Urothelium cell line (cell line): Measurements from ENCODE around the gene KRT81.
A peak's percentile ranks its signal among the peaks of the same experiment; 100 is the strongest.

Source experiments
- DNase-seq: peaks from one replicate; pipeline ENCODE4 v3.0.0; 2011; ENCODE audit warnings: low spot score, mixed read lengths
- FAIRE-seq: peaks from 2 replicates; lab custom pipeline; 2011; peaks lifted over from hg19 to GRCh38; lab: Jason Lieb, UNC

Gene KRT81

DNA sequence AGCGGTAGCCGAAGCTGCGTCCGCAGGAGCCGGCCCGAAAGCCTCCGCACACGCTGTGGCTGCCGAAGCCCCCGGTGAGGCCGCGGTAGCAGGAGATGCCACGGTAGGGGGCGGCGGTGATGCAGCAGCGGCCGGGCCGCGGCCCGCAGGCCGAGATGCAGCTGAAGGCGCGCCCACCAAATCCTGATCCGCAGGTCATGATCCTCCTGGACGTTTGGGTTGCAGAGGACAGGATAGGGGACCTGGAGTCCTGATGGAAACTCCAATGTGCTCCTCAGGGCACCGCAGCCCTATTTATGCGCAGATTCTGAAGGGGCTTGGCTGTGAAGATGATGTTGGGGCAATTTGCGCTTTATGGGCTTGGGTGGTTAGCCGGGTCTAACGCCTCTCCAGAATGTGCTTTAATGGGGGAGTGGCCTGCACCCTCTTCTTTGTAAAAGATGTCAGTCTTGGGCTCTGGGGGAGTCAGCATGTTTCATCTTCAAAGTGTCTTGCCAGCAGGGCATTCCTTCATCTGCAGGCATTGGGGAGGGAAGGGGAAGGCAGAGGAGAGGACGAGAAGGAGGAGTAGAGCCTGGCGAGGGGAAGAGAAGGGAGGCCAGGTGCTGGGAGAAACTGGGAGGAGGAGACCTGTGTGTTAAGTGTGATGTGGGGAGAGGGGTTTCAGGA, at the start of gene KRT81:
TSS of gene KRT81 (minus strand) at position 268 of the 669 bp plus-strand sequence. CDS start at position 199, 69 bp downstream.
- DNase-seq: no peak
- FAIRE-seq: no peak

DNA sequence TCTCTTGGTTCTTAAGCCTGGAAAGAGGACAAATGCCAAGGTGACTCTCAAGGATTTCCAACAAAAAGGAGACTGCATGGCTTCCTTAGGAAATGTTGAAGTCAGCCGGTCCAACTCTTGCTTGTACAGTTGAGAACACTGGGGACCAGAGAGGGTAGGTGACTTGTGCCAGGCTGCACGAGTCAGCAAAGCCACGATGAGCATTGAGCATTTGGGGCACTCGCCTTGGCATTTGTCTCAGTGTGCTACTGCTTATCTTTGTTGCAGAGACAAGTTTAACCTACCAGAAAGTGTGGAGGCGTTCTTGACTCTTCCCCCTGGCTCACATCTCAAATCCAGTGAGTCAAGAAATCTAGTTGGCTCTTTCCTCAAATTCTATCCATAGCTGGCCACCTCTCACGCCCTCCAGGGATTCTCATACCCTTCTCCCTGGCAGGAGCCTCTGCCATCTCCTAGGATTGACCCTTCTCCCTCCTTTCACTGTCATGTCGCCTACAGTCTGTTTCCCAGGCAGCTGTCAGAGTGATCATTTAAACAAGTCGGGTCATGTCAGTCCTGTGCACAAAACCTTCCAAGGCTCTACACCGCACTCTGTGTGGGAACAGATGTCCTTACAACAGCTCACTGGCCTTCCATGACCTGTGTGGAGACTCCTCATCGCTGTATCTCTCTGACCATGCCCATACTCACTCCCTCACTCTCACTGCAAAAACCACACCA, 47.1 kb upstream of the KRT81 start:
- no peak for FAIRE-seq
- no peak for DNase-seq

- DNase-seq (no peak), FAIRE-seq (no peak)
Measured at GRCh38 chr12:52337054-52337453, 45.7 kb upstream of the KRT81 start.

DNA sequence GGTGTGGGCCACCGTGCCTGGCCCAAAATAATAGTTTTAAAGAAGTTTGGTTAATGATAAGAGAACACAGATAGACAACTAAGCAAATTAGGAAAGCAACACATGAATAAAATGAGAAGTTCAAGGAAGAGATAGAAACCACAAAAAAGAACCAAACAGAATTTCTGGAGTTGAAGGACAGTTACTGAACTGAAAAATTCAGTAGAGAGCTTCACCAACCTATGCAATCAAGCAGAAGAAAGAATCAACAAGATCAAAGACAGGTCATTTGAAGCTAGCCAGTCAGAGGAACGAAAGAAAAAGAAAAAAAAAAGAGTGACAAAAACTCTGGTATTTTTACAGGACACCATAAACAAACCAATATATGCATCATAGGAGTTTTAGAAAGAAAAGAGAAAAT, 45.3 kb upstream of the KRT81 start:
- FAIRE-seq: no peak

DNA sequence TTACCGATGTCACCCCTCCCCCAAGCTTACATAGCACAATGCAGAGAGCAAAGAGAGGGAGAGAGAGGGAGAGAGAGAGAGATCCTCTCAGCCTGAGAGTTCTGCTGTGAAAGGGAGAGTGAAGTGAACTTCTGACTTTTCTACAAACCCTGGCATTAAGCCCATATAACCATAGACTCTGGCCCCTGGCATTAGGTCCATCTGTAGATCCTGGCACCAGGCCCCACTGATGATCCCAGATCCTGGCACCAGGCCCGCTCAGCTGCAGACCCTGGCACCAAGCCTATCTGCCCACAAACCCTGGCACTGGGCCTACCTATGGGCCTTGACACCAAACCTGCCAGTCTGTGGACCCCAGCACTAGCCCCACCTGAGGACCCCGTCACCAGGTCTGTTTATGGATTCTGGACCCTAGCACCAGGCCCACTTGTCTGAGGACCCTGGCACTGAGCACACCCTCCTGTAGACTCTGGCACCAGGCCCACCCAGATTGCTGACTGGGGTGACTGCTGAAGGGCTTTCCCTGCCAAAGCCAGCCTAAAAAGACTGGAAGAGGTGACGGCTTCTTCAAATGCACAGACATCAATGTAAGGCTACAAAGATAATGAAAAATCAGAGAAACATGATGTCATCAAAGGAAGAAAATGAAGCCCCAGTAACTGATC, 44.4 kb upstream of the KRT81 start:
- DNase-seq (no peak), FAIRE-seq (no peak)

More for the DNA sequence above, 45.3 kb upstream of the KRT81 start:
- DNase-seq: no peak

DNA sequence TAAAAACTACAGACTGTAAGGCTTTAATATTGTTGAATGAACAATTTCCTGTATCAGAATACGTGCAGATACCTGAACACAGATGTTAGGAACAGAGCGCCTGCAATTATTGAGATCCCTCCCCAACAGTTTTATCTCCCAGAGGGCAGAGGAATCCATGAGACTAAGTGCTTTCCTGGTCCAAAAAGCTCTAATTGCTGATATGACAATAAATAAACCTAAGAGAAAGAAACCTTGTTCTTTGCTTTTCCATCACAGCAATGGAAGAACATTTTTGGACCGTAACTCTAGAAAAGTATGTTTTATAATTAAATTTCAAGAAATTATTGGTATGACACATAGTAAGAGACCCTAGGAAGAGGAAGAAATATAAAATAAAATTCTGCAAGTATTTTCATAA, 42.9 kb upstream of the KRT81 start:
- FAIRE-seq: no peak

DNA sequence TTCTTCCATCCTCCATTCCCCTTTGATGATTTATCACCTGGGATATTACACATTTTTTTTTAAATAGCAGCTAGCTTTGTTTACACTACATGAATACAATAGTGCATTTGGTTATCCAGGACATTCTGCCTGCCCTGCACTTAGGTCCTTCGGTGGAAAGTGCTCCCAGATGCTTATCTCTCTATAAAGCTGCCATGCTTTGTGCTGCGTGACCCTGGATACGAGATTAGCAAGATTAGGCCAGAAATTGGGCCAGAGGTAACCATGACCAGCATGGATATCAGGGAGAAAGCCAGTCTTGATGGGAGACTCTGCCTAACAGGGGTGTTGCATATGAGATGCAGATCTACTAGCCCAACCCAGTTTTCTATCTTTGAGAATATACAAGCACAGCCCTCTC, 42.0 kb upstream of the KRT81 start:
- no peak for DNase-seq
- FAIRE-seq: no peak

More for the DNA sequence above, 42.9 kb upstream of the KRT81 start:
- DNase-seq: no peak

- DNase-seq (no peak), FAIRE-seq (no peak)
Measured at GRCh38 chr12:52332381-52332780, 41.0 kb upstream of the KRT81 start.

GRCh38 chr12:52331833-52332232, 40.5 kb upstream of the KRT81 start:
- DNase-seq: no peak
- no peak for FAIRE-seq

- FAIRE-seq: no peak
- DNase-seq: no peak
Measured at GRCh38 chr12:52331039-52331438, 39.7 kb upstream of the KRT81 start.

DNA sequence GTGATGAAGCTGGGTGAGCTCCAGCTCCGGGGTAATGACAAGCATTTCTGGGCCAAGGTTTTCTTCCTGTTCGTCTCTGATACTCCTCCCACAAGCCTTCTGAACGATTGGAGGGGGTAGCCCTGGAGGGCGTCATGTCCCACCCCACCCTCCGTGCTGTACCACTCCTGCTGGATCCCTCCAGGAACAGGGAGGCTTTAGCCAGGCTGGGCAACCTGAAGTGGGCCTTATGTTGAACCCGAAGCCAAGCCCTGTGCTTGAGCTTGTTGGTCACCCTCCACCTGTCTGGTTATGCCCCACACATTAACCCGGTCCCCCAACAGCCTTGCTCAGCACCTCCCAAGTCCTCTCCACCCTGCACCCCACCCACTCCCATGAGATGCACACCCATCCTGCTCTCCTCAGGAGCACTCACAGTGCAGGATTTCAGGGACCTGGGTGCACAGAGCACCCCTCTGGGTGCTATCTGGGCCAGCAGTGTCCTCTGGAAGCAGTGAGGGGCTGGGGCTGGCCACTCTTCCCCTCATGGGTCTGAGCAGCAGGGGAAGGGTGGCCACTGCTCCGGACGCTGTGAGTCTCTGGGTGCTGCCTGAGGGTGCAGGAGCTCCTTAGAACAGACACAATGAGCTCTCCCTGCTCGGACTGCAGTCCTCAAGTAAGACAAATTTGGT, 36.6 kb upstream of the KRT81 start:
- no peak for FAIRE-seq
- DNase-seq: no peak

DNA sequence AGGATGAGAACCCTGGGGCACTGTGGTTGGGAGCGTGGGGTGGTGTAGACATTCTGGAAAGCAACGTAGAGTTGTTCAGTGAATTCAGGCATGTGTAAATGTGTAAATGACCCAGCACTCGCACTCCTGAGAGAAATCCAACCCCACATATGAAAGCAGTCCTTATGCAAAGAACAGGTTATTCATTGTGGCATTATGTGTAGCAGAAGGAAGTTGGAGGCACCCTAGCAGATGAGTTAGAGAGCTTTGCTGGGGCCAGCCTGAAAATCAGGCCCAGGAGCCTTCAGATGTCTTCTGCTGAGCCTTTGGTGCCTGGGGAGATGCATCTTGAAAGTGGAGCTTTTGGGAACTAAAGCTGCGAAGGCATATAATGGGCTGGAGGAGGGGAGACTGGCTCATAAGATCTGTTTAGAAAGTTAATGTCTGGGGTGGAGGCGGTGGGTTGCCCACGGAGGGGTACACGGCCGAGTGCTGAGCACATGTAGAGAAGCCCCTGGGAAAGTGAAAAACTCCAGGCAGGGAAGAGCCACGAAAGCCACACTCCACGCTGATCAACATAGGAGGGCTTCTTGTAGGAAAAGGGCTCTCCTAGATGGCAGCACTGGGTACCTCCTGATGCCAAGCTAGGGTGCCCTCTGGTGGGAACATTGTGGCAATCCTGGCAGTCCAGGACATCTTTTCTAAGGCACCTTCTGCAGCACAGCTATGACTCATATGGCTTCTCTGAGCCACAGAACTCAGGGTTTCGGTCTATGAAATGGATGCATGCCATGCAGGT, 35.9 kb upstream of the KRT81 start:
- FAIRE-seq: no peak
- peak; percentile 98 for DNase-seq

DNA sequence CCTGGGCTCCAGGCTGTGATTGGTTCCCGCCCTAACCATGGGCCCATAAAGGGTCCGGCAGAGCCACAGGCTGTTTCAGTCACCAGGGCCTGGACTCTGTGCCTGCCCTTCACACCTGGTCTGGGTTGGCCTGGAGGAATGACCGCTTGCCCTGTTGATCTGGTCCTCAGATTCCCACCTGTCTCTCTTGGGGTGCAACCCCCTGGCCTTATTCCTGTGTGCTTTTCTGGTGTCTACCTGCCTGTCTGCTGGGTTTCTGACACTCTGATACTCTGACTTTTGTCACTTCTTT, 32.8 kb upstream of the KRT81 start:
- no peak for FAIRE-seq
- no peak for DNase-seq

- FAIRE-seq: no peak
- no peak for DNase-seq
Measured at GRCh38 chr12:52323416-52324152, 32.2 kb upstream of the KRT81 start.

GRCh38 chr12:52323001-52323400, 31.7 kb upstream of the KRT81 start:
- DNase-seq: no peak
- FAIRE-seq: no peak

DNA sequence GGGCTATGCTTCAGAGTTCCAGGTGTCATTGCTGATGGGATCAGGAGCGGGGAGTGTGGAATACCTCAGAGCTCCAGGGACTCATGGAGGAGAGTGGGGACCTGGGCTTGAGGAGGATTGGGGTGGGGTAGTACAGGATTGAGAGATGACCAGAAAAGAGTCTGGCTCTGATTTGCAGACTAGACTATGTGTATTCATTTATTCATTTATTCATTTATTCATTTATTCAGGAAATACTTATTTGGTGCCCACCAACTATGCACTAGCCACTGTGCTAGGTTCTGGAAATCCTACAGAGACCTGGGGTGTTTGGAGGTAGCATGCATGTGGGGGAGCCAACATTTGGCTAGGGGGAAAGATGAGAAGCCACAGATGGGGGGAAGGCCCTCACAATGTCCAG, 30.7 kb upstream of the KRT81 start:
- FAIRE-seq (no peak), DNase-seq (no peak)

GRCh38 chr12:52321418-52321817, 30.1 kb upstream of the KRT81 start:
- FAIRE-seq (no peak), DNase-seq (no peak)

DNA sequence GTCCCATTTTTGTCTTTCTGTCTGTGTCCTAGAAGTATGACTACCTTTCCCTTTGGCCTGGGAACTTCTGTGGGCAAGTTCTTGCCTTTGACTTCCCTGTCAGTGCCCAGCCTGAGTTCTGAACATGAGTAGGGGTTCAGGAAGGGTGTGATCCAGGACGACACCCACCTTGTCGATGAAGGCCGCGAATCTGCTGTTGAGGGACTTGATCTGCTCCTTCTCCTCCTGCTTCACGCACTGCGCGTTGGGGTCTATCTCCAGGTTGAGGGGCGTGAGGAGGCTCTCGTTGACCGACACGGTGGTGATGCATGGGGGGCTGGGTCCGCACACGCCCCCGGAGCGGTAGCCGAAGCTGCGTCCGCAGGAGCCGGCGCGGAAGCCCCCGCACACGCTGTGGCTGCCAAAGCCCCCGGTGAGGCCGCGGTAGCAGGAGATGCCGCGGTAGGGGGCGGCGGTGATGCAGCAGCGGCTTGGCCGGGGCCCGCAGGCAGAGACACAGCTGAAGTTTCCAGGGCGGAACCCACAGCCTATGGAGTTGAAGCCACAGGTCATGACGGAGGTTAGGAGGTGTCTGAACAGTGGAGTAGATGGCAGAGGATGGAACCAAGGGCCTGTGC, 29.6 kb upstream of the KRT81 start, which contains the start of gene KRT83:
TSS of gene KRT83 (minus strand) at position 615 of the 617 bp plus-strand sequence. CDS start at position 552, 63 bp downstream.
- FAIRE-seq: no peak
- no peak for DNase-seq

DNA sequence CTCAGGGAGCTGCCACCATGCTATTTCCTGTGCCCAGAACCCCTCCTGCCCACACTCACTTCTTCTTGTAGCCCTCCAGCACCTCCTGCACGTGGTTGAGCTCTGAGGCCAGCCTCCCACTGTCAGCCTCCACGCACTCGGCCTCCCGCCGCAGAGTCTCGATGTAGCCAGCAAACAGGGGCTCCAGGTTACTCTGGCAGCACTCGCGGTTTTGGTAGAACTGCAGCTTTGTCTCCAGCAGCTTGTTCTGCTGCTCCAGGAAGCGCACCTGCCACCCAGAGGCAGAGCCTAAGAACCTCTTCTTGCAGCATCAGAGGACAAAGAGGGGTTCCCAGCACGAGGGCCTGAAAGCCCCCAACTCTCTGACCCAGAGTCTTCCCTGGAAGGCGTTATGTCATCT, 27.8 kb upstream of the KRT81 start:
- DNase-seq (no peak), FAIRE-seq (no peak)
